Activated naive CD8-positive, alpha-beta T cell treated with anti-CD3 and anti-CD28 coated beads for 36 hours (primary cell): ENCODE data around the gene GNG13. TPM values are rescaled to one million over a fixed set of nuclear protein-coding genes. Genes with fewer than 3 reads are reported as not detected.
"Not testable (repeated sequence)": the region's sequence is repeated elsewhere in the genome, so short reads cannot be mapped to it uniquely, and the experiment has no call there.

Experiments
- DNase-seq: peaks from one replicate; pipeline ENCODE4 v3.0.0; 2021
- H3K27ac Mint-ChIP-seq: one replicate; pipeline ENCODE4 v1.8.0; 2022; ENCODE audit warnings: mild to moderate bottlenecking, moderate library complexity, mixed read lengths
- H3K27me3 Mint-ChIP-seq: one replicate; pipeline ENCODE4 v1.8.0; 2022; ENCODE audit warnings: mild to moderate bottlenecking, mixed read lengths
- H3K36me3 Mint-ChIP-seq: one replicate; pipeline ENCODE4 v1.8.0; 2021; ENCODE audit warnings: mild to moderate bottlenecking, mixed read lengths
- H3K4me1 Mint-ChIP-seq: one replicate; pipeline ENCODE4 v1.8.0; 2021; ENCODE audit warnings: mixed read lengths
- H3K4me3 Mint-ChIP-seq: one replicate; pipeline ENCODE4 v1.8.0; 2022; ENCODE audit warnings: mild to moderate bottlenecking, moderate library complexity, mixed read lengths
- H3K9me3 Mint-ChIP-seq: one replicate; pipeline ENCODE4 v1.8.0; 2022; ENCODE audit warnings: mixed read lengths
- total RNA-seq, 2 experiments: library from RNA; stranded (reverse); gene quantifications; one replicate each; pipeline ENCODE4 v1.2.3, GENCODE V29; 2021

The GNG13 gene
- total RNA-seq, 2 experiments from 2014 or later: not detected

DNA sequence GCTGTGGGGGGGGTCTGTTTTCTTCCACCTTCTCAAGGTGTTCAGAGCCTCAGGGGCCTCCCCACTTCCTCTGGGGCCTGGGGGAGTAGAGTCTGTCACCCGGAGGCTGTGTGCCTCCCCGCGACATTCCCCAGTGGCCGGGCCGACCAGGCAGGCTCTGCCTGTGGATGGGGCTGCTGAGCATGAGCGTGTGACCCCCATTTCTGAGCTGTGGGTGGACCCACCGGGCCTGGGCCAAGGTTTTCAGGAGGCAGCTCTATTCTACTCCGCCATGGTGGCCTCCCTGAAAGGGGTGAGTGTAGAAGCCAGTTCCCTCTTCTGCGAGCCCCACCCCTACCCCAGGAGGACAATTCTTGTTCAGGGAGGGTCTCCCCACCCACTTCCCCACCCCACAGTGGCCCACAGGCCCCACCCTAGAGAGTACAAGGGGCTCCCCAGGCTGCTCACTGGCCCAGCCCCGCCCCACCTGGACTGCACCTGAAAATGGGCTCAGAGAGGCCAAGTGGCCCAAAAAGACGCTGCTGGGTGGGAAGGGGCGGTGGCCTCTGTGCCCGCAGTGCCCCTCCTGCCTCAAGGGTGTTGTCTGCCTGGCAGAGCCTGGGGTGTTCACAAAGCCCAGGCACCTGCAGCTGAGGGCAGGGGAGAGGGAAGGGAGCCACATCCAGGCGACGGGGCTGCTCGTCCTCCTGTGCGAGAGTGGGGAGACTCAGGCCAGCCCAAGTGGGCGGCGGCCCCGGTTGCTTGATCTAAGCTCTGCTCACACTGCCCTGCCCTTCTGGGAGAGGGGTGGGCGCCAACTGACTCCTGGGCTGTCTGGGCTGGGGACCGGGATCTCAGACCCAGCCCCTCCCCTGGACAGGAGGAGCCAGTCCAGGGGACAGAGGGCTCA is 38.7 kb downstream of the GNG13 start:
- no peaks in the 10 kb centered on the region for H3K9me3 Mint-ChIP-seq
- H3K4me3 Mint-ChIP-seq: no peak overlapping the region
- no peak overlapping the region for H3K27ac Mint-ChIP-seq
- H3K4me1 Mint-ChIP-seq: no peaks in the 10 kb centered on the region
- peaks cover 4% of the 10 kb centered on the region for H3K27me3 Mint-ChIP-seq
- no peaks in the 10 kb centered on the region for H3K36me3 Mint-ChIP-seq
- no peak for DNase-seq

DNA sequence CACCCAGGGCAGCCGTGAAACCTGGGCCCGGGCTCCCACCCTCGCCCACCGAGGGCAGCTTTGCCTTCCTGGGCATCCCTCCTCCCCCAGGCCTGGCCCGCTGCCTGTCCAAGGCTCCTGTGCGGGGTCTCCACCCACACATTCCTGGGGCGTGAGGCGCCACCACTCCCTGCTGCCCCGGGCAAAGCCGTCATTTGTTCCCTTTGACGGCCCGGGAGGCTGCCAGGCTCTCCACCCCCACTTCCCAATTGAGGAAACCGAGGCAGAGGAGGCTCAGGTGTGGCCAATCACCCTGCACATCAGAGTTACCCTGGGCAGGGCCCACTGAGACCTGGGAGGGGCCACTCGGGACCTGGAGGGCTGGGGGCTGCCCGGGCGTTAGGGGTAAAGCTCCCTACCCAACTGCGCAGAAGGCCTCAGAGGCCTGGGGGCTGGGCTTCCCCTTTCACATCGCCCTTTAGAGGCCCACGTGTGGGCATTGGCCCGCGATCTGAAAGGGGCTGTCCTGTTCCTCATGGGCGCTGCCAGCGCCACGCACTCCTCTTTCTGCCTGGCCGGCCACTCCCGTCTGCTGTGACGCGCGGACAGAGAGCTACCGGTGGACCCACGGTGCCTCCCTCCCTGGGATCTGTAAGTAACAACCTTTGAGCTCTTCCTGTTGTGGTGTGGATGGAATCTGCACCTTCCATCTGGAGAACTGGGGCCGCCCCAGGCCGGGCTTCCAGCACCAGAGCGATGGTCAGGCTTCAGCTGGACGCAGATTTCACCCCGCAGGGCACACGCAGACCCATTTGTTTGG is 39.8 kb downstream of the GNG13 start, which contains the start of gene MSLN:
MSLN (plus strand) TSS at position 190 of the 799 bp plus-strand sequence. CDS start 1,947 bp downstream, outside the sequence.
- no peak for DNase-seq
- Mint-ChIP-seq H3K36me3 (peaks cover 2% of the 10 kb centered on the region), H3K4me3 (no peak within 1 kb of the TSS), H3K9me3 (no peaks in the 10 kb centered on the region), H3K4me1 (no peaks in the 10 kb centered on the region), H3K27me3 (peaks cover 6% of the 10 kb centered on the region), H3K27ac (no peak within 1 kb of the TSS)

DNA sequence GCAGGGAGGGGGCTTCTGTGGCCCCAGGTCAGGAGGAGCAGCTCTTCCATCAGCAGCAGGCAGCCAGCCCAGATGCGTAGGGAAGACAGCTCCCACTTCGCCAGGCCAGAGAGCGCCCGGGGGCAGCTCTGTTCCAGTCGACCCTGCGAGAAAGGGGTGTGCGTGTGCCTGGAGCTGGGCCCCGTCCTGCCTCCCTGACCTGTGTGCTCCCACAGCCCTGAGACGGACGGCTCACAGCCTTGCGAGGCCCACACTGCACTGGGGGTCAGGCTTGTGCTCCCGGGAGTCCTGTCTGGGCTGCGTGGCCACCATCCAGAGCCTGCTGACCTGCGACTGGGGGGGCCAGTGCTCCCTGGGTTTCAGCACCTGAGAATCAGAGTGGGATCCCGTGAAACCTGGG is 40.5 kb downstream of the GNG13 start:
- Mint-ChIP-seq H3K36me3 (peaks cover 2% of the 10 kb centered on the region), H3K9me3 (no peaks in the 10 kb centered on the region), H3K4me3 (no peak overlapping the region), H3K27me3 (peaks cover 9% of the 10 kb centered on the region), H3K27ac (no peak overlapping the region), H3K4me1 (no peaks in the 10 kb centered on the region)
- DNase-seq: no peak

DNA sequence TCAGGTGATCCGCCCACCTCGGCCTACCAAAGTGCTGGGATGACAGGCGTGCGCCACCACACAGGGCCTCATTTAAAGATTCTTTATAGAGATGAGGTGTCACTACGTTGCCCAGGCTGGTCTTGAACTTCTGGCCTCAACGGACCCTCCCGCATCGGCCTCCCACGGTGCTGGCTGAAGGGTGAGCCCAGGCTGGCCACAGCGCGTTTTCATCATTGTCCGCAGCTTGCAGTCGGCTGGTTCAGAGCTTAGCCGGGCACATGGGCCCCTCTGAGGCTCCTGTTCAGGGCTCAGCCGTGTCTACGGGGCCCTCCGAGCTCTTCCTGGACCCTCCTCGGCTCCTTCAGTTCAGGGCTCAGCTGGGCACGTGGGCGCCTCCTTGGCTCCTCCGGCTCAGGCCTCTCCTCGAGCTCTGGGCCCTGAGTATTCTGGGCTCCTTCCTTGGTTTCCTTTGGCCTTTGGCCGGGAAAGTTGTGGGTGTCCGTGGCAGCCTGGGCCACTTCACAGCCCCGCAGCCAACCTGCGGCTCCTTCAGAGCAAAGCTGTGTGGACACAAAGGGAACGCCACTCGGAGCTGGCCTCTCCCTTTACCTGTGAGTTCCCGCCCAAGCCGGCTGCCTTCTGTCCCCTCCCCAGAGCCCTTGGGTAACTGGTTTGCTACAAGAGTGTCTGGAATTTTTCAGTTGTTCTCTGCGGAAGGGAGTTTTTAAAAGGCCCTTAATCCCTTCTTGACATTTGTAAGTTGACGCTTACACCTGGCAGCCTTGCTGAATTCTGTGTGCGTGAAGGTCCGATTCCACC is 41.2 kb downstream of the GNG13 start:
- peaks cover 5% of the 10 kb centered on the region for H3K4me1 Mint-ChIP-seq
- H3K27ac Mint-ChIP-seq: no peak overlapping the region
- H3K27me3 Mint-ChIP-seq: peaks cover 9% of the 10 kb centered on the region
- H3K4me3 Mint-ChIP-seq: no peak overlapping the region
- H3K9me3 Mint-ChIP-seq: no peaks in the 10 kb centered on the region
- H3K36me3 Mint-ChIP-seq: peaks cover 2% of the 10 kb centered on the region
- no peak for DNase-seq

DNA sequence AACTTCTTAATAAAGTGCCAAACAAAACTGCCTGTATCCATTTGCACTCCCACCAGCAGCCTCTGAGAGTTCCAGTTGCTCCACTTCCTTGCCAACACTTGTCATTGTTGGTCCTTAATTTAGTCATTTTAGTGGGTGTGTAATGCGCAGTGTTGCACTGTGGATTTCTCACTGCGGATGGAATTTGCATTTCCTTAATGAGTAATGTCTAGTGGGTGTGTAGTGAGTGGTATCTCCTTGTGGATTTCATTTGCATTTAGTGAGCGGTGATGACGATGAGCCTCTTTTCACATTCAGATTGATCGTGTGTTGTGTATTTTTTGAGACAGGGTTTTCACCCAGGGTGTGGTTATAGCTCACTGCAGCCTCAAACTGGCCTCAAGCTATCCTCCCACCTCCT is 44.1 kb downstream of the GNG13 start:
- Mint-ChIP-seq H3K36me3 (peaks cover 2% of the 10 kb centered on the region), H3K4me1 (peaks cover 5% of the 10 kb centered on the region), H3K27me3 (peaks cover 9% of the 10 kb centered on the region), H3K9me3 (no peaks in the 10 kb centered on the region), H3K27ac (no peak overlapping the region), H3K4me3 (no peak overlapping the region)
- no peak for DNase-seq

DNA sequence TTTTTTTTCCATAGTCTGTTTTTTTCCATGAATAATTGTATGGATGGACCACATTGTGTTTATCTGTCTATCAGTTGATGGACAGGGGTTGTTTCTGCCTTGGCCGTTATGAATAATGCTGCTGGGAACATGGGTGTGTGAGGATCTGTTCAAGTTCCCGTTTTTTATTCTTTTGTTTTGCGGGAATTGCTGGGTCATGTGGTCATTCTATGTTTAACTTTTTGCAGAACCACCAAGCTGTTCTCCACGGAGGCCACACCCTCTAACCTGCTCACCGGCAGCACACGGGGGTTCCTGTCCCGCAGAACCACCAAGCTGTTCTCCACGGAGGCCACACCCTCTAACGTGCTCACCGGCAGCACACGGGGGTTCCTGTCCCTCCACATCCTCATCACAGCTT is 45.9 kb downstream of the GNG13 start:
- DNase-seq: no peak
- no peak overlapping the region for H3K27ac Mint-ChIP-seq
- peaks cover 5% of the 10 kb centered on the region for H3K4me1 Mint-ChIP-seq
- H3K27me3 Mint-ChIP-seq: peaks cover 9% of the 10 kb centered on the region
- no peak overlapping the region for H3K4me3 Mint-ChIP-seq
- H3K36me3 Mint-ChIP-seq: peaks cover 2% of the 10 kb centered on the region
- H3K9me3 Mint-ChIP-seq: no peaks in the 10 kb centered on the region

DNA sequence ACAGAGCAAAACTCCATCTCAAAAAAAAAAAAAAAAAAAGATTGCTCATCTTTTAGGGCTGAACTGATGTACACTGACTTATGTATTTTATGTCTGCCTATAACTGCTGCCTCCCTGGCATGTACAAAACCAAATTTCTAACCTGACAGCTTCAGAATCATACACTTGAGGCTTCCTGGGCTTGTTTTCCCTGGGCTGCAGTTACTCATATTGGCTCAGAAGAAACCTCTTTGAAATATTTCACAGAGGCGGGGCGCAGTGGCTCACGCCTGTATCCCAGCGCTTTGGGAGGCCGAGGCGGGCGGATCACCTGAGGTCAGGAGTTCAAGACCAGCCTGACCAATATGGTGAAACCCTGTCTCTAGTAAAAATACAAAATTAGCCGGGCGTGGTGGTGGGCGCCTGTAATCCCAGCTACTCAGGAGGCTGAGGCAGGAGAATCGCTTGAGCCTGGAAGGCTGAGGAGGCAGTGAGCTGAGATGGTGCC is 46.4 kb downstream of the GNG13 start:
- not testable (repeated sequence) for H3K36me3 Mint-ChIP-seq, H3K9me3 Mint-ChIP-seq, DNase-seq, H3K27ac Mint-ChIP-seq, H3K4me1 Mint-ChIP-seq, H3K4me3 Mint-ChIP-seq, H3K27me3 Mint-ChIP-seq

DNA sequence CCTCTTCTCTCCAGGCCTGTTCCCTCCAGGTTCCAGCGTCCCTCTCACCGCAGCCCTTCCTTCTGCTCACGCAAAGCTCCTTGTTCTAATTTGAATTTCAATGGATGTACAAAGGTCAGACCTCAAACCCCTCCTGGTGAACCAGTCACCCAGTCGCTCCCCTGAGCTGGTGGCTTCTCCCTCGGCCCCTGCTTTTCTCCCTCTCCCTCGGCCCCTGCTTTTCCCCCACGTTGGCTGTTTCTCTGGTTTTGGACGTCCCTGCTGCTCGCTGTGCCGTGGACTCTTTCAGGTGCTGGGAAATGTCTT is 48.6 kb downstream of the GNG13 start:
- no peak for DNase-seq
- H3K27me3 Mint-ChIP-seq: peaks cover 5% of the 10 kb centered on the region
- peaks cover 5% of the 10 kb centered on the region for H3K4me1 Mint-ChIP-seq
- no peaks in the 10 kb centered on the region for H3K9me3 Mint-ChIP-seq
- H3K36me3 Mint-ChIP-seq: peaks cover 2% of the 10 kb centered on the region
- H3K4me3 Mint-ChIP-seq: no peak overlapping the region
- H3K27ac Mint-ChIP-seq: no peak overlapping the region

DNA sequence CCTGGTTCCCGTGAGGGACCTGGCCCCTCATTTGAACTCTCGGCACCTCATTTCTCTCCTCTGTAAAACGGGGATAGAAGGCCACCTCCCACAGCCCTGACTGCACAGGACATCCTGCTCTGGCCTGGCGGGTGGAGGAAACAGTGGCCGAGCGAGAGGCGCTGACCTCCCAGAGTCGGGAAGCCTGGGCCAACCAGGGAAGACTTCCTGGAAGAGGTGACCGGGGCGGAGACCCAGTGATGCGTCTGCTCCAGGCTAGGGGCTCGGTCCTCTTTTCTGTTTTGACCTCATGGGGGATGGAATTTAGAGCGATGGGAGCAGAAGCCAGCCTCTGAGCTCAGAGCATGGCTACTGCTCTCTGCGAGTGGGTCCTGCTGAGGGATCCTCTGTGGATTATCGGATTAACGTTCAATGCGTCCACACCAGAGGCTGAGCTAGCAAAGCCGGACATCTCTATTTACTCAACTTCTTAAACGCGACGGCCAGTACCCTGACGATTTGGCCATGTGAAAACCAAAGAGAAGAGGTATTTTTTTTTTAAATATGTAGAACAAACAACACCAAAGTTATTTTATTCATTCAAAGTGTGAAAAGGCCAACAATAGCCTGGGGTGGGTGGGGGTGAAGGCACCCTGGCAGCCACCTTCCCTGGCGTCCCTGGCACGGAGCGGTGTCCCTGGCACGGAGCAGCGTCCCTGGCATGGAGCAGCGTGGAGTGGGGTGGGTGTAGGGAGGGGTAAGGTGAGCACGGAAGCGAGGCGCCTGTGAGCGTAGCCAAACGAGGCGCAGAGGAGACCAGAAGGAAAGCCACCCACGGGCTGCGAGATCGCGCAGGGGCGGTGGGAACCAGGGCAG is 49.2 kb downstream of the GNG13 start:
- Mint-ChIP-seq H3K4me1 (peaks cover 5% of the 10 kb centered on the region), H3K27me3 (peaks cover 5% of the 10 kb centered on the region), H3K27ac (no peak overlapping the region), H3K4me3 (no peak overlapping the region), H3K9me3 (no peaks in the 10 kb centered on the region), H3K36me3 (no peaks in the 10 kb centered on the region)
- no peak for DNase-seq

DNA sequence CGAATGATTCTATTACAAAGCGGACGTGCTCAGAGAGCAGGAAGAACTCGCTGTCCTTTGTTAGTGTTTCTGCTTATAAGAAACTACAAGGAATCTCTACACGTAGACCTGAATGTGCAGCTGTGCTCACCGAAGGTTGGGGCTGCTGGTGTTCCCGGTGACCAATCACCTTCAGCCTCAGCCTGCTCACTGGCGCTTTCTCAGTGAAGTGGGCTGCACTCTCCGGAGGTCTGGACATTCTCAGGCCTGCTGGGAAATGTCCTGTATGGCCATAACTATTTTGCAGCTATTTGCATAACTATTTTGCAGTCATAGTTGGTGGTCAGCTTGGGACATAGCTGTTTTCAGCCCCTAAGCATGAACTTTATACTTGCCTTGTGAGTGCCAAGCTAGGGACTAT is 50.0 kb downstream of the GNG13 start:
- DNase-seq: no peak
- Mint-ChIP-seq H3K4me1 (peaks cover 5% of the 10 kb centered on the region), H3K9me3 (no peaks in the 10 kb centered on the region), H3K4me3 (no peak overlapping the region), H3K27ac (no peak overlapping the region), H3K27me3 (peaks cover under 1% of the 10 kb centered on the region), H3K36me3 (no peaks in the 10 kb centered on the region)

DNA sequence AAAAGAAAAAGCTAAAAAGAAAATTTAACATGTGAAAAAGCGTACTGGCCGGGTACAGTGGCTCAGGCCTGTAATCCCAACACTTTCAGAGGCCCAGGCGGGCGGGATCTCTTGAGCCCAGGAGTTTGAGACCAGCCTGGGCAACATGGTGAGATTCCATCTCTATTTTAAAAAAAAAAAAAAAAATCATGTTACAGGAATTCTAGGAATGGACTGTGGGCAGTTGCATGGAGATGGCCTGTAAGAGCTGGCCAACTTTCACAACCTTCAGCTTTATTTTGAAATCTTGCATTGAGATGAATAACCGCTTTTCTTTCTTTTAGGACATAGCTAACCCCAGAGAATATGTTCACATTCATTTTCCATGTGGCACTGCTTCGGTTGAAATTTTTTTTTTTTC is 51.5 kb downstream of the GNG13 start:
- Mint-ChIP-seq H3K4me3 (no peak overlapping the region), H3K36me3 (no peaks in the 10 kb centered on the region), H3K9me3 (no peaks in the 10 kb centered on the region), H3K27me3 (no peaks in the 10 kb centered on the region), H3K27ac (no peak overlapping the region), H3K4me1 (no peaks in the 10 kb centered on the region)
- DNase-seq: no peak
